C4-2B (cell line): ENCODE data around the gene R3HDM4.

Experiments used
- H3K27ac ChIP-seq: fragments of 450-650 bp; 2 replicates; pipeline ENCODE4 v1.5.1; 2017
- ZFX ChIP-seq: fragments of 450-650 bp; IDR thresholded peaks from 2 replicates; pipeline ENCODE4 v1.6.1; 2017
- TF ChIP-seq, protein P1 (sequence below): fragments of 450-650 bp; conservative IDR thresholded peaks from 2 replicates; pipeline ENCODE4 v1.5.1; 2017; ENCODE audit warnings: mild to moderate bottlenecking

Gene R3HDM4

DNA sequence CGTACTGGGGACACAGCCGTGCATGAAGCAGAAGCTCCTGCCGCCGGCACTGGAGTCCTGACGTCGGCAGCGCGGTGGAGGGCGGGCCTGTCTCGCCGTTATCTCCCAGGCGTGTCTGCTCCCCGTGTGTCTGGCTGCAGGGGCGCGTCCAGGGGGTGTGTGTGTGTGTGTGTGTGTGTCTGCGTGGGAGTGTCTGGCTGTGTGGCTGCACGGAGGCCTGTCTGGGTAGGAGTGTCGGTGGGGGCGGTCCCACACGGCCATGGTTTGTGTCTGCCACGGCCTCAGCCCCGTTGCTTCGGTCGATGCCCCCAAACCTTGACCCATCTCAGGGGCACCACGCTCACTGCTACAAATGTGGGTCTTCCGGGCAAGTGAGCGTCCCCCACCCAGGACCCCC, 31.1 kb upstream of the R3HDM4 start:
- H3K27ac ChIP-seq, result no peak overlapping the region
- TF ChIP-seq, protein P1, sequence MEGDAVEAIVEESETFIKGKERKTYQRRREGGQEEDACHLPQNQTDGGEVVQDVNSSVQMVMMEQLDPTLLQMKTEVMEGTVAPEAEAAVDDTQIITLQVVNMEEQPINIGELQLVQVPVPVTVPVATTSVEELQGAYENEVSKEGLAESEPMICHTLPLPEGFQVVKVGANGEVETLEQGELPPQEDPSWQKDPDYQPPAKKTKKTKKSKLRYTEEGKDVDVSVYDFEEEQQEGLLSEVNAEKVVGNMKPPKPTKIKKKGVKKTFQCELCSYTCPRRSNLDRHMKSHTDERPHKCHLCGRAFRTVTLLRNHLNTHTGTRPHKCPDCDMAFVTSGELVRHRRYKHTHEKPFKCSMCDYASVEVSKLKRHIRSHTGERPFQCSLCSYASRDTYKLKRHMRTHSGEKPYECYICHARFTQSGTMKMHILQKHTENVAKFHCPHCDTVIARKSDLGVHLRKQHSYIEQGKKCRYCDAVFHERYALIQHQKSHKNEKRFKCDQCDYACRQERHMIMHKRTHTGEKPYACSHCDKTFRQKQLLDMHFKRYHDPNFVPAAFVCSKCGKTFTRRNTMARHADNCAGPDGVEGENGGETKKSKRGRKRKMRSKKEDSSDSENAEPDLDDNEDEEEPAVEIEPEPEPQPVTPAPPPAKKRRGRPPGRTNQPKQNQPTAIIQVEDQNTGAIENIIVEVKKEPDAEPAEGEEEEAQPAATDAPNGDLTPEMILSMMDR, result no peak
- no peak for TF ChIP-seq ZFX

- TF ChIP-seq, protein P1, result no peak
- no peak for TF ChIP-seq ZFX
- no peak overlapping the region for H3K27ac ChIP-seq
These were observed 30.6 kb upstream of the R3HDM4 start for GRCh38 chr19:943551-944170.

- TF ChIP-seq, protein P1, result no peak
- no peak for TF ChIP-seq ZFX
- no peak overlapping the region for H3K27ac ChIP-seq
These were observed 29.2 kb upstream of the R3HDM4 start for GRCh38 chr19:942133-942645.

GRCh38 chr19:941292-942132, 28.5 kb upstream of the R3HDM4 start:
- peak overlapping the region; percentile 76 for H3K27ac ChIP-seq
- TF ChIP-seq, protein P1, result no peak
- TF ChIP-seq ZFX, result no peak

DNA sequence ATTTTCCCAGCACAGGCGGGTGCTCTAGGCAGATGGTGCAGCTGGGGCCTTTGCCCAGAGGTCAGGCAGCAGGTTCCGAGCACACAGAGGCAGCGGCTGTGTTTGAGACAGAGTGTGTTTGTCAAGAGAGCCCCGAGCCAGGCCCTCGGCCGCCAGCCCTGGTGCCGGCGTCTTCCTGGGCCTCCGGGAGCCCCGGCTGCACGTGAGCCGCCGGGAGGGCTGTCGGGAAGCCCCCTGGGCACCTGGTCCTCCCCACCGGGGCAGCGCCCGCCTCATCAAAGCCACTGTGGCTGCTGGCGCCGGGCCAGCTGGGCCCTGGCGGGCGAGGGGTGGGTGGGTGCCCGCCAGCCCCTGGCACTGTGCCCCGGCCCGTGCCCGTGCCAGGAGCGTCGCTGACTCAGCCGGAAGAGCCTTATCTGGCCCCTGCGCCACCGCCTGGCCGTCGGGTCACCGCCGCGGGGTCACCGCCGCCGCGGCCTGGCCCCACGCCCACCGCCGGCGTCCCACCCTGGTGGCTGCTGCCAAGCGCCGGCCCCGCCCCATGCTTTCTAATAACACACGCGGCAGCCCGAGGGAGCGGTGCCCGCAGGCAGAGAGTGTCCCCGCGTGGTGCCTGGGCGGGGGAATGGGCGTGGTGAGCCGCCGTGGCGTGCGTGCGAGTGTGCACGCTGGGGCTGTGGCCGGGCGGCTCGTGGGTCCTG, 27.7 kb upstream of the R3HDM4 start:
- peak overlapping the region; percentile 76 for H3K27ac ChIP-seq
- TF ChIP-seq ZFX, result no peak; the same call in 1 of the 2 replicates

DNA sequence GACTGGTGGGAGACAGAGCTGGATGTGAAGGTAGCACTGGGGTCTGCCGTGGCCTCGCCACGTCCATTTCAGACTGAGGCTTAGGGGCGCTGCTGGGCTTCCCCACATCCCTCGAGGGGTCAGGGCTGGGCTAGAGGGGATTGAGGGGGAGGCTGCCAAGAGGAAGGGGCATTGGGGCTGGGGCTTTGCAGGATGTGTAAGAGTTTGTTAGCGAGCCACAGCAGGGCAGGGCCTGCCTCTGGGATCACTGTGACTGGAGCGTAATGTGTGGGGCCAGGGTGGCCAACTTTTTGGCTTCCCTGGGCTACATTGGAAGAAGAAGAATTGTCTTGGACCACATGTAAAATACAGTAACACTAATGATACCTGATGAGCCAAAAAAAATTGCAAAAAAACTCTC, 26.9 kb upstream of the R3HDM4 start:
- H3K27ac ChIP-seq, result peak overlapping the region; percentile 76
- TF ChIP-seq, protein P1, result no peak
- no peak for TF ChIP-seq ZFX

GRCh38 chr19:939439-939838, 26.4 kb upstream of the R3HDM4 start:
- no peak overlapping the region for H3K27ac ChIP-seq
- TF ChIP-seq ZFX, result no peak
- TF ChIP-seq, protein P1, result no peak
